CD4-positive, alpha-beta T cell treated with Interferon gamma for 1 hour (primary cell): ENCODE data around the gene CES2.
"Not testable (repeated sequence)": the region's sequence is repeated elsewhere in the genome, so short reads cannot be mapped to it uniquely, and the experiment has no call there.

Experiments
- DNase-seq: peaks from one replicate; pipeline ENCODE4 v3.0.0-alpha.2; 2020

The CES2 gene, protein sequence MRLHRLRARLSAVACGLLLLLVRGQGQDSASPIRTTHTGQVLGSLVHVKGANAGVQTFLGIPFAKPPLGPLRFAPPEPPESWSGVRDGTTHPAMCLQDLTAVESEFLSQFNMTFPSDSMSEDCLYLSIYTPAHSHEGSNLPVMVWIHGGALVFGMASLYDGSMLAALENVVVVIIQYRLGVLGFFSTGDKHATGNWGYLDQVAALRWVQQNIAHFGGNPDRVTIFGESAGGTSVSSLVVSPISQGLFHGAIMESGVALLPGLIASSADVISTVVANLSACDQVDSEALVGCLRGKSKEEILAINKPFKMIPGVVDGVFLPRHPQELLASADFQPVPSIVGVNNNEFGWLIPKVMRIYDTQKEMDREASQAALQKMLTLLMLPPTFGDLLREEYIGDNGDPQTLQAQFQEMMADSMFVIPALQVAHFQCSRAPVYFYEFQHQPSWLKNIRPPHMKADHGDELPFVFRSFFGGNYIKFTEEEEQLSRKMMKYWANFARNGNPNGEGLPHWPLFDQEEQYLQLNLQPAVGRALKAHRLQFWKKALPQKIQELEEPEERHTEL

DNA sequence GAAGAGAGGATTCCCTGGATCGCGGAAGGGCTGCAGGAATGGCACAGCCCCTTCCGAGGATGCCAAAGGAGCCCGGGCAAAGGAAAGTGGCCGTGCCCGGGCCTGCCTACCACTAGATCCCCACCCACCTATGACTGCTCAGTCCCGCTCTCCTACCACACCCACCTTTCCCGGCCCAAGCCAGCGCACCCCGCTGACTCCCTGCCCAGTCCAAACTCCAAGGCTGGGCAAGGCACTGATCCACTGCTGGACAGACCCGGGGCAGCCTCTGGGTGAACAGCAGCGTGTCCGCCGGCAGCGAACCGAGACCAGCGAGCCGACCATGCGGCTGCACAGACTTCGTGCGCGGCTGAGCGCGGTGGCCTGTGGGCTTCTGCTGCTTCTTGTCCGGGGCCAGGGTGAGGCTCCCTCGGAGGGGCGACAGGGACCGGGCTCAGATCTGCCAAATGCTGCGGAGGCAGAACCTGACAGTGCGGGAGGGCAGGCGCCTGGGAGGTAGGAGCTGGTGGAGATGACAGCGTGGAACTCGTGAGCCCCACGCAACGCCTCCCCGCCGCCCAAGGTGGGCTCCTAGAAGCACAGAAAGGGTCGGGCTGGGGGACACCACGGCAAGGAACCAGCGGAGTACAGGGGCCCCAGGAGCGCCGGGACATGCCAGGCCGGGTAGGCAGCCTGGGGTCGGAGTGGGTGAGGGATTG is at the start of gene CES2:
Gene CES2 (plus strand): TSS at position 203 of the 698 bp plus-strand sequence. CDS start 120 bp downstream, at position 323.
- DNase-seq, result no peak

DNA sequence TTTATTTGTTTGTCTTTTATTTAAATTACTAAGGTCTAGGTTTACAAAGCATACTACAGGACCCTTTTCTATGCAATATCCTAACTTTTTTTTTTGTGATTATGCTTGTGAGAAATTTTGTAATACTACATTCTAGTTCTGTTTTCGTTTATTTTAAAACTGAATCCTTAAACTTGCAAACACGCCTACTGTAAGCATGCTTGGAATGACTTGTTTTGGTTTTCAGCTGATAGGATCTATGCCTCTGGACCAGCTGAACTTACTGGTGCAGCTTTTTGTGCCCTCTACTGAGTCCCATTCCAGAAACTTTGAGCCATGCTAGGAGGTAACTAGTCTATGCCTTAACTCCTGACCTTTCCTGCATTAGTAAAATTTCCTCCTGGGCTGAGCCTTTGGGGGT is 49.0 kb upstream of the CES2 start:
- DNase-seq, result no peak

DNA sequence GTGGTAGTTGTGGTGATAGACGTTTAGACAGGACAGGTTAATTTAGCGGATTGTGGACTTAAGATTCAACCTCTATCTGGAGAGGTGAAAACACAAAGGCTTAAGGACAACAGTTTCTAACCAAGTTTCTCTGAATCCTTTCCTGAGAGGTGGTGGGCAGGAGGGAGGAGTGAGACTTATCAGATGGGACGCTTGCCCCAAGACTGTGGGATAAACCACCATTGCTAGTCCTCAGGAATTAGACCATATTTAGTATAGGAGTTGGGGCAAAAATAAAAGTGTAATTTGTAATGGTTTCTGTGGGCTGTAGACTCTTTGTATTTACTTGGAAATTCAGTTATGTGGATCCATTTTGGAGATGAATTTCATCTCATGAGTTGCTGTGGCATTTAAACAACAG is 48.4 kb upstream of the CES2 start:
- DNase-seq, result no peak

DNA sequence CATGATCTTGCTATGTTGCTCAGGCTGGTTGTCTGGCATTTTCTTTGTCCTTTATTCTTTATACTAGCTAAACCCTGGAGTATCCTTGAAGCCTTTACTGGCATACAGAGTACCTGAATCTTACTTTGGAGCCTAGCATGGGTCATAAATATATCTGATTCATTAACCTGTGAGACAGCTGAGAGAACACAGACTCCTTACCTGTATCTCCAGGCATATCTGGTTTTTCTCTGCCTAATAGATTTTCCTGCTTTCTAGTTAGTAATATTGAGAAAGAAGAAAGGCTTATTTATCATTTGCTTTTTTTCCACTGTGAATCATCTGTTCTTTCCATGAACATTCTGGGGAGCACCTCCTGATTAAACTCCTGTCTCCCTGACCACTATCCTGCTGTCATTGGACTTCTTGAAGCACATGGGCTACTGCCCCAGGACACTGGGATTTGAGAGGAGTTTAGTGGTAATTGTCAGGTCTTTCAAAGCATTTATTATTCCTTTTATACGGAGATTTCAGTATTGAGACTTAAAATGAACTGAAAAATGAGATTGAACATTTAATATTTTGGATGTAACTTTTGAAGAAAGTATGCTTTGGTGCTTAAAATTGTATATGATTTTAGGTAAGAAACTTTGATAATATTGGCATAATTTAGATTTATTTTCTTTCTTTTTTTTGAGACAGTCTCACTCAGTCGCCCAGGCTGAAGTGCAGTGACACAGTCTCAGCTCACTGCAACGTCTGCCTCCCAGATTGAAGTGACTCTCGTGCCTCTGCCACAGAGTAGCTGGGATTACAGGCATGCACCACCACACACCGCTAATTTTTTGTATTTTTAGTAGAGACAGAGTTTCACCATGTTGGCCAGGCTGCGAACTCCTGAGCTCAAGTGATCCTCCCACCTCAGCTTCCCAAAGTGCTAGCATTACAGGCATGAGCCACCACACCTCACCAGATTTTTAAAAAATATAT is 46.4 kb upstream of the CES2 start:
- no peak for DNase-seq

DNA sequence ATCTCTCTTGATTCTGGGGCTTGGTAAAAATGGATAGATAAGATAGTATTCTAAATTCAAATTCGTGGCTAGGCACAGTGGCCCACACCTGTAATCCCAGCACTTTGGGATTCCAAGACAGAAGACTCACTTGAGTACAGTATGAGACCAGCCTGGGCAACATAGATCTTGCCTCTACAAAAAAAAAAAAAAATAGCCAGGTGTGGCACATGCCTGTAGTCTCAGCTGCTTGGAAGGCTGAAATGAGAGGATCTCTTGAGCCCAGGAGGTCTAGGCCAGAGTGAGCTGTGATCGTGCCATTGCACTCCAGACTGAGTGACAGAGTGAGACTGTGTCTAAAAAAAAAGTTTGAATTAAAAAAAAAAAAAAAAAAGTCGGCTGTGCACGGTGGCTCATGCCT is 45.7 kb upstream of the CES2 start:
- no peak for DNase-seq

DNA sequence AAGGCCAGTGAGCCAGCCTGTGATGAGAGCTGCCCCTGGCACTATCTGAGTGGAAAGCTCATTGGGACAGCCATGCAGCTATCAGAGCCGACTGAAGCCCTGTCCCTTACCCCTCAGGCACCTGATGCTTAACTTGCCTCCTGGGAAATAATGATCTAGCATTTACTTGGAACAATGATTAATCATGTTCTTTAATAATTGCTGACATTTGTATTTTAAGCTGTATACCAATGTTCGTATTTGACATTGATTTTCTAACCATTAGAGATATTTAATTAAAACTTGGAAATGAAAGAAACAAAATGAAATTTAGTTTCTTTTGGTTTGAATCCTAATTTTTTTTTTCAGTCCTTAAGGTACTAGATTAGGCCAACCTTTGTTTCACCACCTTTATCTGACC is 44.5 kb upstream of the CES2 start:
- DNase-seq, result no peak

DNA sequence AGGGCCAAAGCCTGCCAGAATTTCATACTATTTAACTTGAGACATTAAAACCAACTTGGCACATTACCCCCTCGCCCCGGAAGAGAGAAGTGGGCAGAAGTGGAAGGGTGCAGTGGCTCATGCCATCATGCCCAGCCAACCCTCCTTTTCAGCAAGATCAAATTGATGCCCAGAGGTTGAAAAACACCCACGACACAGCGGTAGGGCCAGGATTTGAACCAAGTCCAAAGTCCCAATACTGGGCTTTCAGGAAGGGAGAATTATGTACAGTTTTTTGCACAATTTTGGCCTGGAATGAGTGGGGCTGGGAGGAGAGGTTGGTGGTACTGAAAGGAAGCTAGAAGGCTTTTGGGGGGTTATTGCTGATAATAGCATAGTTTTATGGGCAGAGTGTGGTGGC is 44.0 kb upstream of the CES2 start:
- no peak for DNase-seq

DNA sequence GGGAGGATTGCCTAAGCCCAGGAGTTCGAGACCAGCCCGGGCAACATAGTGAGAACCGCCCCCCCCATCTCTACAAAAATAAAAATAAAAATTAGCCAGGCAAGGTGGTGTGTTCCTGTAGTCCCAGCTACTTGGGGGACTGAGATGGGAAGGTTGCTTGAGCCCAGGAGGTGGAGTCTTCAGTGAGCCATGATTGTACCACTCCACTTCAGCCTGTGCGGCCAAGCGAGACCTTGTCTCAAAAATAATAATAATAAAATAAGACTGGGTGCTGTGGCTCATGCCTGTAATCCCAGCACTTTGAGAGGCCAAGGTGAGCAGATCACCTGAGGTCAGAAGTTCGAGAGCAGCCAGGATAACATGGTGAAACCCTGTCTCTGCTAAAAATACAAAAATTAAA is 43.5 kb upstream of the CES2 start:
- DNase-seq, result no peak

DNA sequence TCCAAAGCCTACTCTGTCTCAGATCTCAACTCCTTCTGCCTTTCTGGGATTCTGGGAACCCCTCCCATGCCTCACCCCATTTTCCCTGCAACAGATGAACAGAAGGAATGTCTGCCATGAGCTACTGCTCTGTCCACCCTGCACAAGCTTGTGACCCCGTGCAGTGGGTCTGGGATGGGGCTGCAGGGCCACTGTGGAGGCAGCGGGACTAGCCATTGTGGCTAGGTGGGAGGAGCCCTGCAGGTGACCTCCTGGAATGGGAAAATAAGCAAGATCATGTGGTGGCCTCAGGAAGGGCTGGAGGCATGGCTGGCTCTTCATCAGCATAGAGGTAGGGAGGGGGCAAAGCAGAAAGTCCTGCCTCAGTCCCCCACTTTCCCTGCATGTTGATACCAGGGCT is 41.3 kb upstream of the CES2 start:
- DNase-seq, result no peak

DNA sequence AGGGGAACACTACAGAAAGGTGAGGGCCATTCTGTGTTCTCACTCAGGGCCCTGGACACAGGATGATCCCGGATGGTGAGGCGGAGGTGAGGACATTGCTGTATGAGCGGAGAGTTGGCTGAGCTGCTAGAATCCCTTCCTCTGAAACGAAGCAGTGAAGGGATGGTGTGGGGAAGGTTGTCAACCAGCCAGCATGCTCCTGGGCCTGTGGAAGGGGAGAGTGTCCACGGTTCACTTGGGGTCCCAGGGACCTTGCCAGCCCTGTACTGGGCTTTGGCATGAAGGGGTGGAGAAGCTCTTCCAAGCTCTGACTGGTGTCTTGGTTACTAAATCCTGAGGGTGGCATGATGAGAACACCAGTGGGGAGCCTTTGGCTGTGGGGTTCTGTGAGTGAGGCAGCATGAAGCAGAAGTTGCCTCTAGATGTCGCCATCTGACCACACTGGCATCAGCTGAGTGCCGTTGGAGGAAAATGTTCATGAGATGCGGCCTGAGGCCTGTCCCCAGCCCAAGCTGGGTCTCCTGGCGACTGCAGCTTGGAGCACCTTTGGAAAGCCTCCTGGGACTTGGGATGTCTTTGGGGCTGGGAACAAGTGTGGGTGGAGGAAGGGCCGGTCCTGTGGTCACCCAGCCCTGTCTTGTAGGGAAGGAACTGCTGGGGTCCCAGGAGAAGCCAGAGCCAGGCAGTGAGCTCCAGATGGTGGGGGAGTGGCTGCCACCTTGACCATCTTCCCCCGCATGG is 40.2 kb upstream of the CES2 start:
- DNase-seq, result peak; percentile 48

DNA sequence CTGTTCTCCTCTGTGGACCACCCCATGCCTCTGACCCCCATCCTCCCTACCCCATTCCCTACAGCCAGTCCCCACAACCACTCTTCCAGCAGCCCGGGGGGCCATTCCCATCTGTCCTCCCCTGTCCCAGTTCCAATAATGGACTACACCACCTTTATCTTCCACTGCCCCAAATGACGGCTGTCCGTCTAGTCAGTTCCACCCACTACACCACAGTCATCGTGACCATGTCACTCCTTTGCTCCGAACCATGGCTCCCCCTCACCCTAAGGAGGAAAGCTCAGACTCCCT is 39.7 kb upstream of the CES2 start:
- no peak for DNase-seq

DNA sequence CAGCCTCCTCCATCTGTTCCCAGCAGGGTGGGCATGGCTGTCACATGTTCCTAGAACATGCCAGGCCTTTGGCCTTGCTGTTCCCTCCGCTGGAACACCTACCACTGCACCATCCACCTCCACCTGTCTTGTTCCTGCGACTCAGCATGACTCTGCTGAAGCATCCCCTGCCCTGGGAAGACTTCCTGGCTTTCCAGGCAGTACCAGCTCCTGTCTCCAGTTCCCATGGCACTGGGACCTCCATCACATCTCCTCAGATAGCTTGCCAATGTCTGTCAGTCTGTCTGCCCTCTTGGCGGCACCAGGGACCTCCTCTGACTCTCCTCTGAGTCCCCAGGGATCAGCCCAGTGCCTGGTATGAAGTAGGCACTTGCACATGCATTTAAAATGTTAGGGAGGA is 39.3 kb upstream of the CES2 start:
- DNase-seq, result no peak

DNA sequence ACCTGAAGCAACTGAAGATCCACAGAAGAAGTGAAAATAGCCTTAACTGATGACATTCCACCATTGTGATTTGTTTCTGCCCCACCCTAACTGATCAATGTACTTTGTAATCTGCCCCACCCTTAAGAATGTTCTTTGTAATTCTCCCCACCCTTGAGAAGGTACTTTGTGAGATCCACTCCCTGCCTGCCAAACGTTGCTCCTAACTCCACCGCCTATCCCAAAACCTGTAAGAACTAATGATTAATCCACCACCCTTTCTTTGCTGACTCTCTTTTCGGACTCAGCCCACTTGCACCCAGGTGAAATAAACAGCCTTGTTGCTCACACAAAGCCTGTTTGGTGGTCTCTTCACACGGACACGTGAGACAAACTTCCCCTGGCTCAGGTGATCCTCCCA is 38.6 kb upstream of the CES2 start:
- not testable (repeated sequence) for DNase-seq

DNA sequence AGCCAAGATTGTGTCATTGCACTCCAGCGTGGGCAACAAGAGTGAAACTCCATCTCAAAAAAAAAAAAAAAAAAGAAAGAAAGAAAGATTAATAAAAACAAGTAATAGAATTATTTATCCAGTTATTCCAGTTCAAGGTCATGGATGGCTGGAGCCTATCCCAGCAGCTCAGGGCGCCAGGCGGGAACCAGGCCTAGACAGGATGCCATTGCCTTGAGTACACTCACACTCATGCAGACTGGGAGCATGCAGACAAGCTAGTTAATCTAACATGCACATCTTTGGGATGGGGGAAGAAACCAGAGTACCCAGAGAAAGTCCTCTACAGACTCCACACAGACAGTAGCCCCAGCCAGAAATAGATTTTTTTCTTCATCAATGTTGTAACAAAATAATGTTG is 37.1 kb upstream of the CES2 start:
- no peak for DNase-seq

DNA sequence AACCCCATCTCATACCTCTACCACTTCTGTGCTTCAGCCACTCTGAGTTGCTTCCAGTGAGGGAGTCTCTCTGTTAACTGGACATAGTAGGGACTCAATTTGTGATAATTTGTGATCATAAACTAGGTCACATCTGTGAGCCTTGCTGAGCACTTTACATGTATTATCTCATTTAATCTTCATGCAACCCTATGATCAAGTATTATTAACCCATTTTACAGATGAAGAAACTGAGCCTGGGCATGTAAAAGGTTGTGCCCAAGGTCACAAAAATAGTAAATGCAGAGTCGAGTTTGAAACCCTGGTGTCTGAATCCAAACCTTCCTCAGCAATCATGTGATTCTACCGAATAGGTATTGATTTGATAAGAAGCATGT is 36.4 kb upstream of the CES2 start:
- no peak for DNase-seq

DNA sequence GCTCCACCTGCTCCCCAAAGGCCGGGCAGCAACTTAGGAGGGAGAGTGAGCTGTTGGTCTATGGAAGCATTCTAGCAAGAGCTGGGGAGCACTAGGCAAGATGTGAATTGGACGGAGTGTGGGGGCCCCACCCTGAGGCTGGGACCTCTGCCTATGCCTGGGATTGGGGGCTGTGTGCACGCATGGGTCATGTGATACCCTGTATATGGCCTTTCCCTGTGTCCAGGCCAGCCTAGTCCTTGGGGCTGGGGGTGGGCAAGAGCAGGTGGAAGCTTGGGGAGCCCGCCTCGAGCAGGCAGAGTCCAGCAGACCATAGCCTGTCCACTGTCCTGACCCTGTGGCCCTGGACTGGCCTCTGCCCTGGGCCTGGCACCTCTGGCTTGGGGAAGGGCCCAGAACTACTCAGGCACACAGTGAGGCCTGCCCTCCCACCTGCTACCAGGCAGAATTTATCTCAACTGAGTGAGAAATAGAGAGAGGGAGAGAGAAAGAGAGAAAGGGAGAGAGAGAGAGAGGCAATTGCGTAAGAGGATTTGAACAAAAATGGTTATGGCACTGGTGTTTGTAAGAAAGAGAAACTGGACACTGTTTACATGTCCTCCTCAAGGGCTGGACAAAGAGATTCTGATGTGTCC is 35.9 kb upstream of the CES2 start:
- DNase-seq, result no peak

DNA sequence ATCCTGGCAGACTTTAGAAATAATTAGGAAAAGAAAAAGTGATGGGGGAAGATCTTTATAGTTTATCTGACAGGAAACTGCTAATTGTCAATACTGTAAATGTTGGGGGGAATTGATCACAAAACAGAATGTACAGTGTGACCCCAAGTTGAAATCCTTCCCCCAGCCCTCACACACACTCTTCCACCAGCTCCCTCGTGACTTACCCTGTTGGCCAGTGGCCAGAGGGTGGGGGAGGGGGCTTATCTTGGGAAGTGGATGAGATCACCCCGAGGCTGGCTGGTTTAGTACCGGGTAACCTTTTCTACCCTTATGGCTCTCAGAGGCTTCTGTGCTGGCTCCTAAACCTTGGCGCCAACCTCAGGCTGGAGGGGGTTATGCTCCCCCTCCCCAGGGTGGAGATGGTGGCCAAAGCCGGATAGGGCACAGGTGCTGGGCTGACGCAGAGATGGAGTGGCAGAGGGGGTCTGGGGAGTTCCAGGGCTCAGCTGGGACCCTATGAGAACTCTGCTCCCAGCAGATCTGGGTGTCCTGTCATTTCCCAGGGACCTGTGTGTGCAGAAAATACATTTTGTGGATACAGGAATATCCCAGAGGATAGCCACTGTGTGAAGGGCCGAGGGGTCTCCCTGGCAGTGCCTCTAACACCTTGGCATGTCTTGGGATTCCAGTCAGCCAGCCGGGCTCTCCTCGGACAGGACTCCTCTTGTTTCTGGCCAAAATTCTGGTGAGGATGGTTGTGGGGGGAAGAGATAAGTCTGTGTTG is 35.2 kb upstream of the CES2 start:
- no peak for DNase-seq

DNA sequence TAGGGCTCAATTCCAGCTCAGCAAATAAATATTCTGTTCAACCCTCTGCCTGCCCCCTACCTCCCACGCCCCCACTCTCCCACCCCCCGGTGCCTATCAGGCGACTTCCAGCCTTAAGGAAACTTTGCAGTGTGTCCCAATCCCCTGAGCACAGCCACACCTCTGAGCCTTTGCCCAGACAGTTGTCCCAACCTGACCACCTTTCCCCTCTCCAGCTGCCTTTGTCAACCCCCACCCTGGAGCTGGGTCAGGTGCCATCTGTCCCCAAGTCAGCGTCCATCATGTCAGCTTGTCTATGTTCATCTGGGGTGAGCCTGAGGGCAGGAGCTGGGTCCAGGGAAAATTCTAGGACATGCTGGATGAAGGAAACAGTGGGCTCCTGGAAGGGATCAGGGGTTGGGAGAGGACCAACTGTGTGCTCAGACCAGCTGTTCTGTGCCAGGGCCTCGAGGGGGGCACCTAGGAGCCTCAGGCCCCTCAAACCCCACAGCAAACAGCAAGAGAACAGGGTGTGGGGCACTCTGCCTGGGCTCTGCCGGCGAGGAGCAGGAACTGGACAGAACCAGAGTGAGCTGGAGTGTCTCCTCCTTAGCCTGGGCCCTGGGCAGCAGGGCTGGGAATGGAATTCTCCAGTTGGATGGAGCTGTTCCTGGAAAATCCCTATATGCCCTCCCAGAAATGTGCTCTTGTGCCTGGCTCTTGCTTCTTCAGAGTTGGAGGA is 34.4 kb upstream of the CES2 start:
- DNase-seq, result no peak

DNA sequence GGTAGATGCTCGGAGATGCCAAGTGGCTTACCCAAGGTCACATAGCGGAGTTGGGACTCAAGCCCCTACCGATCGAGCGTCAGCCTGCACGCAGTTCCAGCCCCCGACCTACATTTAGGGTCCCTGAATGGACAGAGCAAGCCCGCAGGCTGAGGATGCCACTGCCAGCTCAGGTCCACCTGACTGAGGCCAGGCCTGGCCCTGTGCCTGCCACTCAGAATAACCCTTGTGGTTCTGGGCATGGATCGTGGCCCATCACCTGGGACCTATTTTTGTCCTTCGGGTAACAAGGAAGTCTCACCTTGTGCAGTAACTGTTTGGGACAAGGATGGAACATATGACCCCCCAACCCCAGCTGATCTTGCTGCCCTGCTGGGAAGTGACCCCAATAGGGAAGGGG is 33.7 kb upstream of the CES2 start:
- no peak for DNase-seq
